Tibial artery (tissue), 4 donors: ENCODE measurements around the gene GNB1L.

Experiments
- DNase-seq, 2 donors: peaks; one replicate each; pipeline ENCODE4 v3.0.0-alpha.2; 2019
- H3K27ac ChIP-seq, 2 donors: fragments of 200-600 bp; sonication (generic) in 1 of 2; 1 replicate in 1 of 2; 2 replicates in 1 of 2; pipeline ENCODE4 v1.5.1; 2018 to 2019; ENCODE audit warnings: mild to moderate bottlenecking in 1 of 2
- H3K27me3 ChIP-seq, 2 donors: fragments of 200-600 bp; sonication (generic) in 1 of 2; one replicate each; pipeline versions ENCODE4 v1.5.1 to v1.6.0; 2016 to 2019
- H3K36me3 ChIP-seq, 3 donors: fragments of 200-600 bp; sonication (generic) in 2 of 3; one replicate each; pipeline ENCODE4 v1.5.1; 2016 to 2019; ENCODE audit warnings: mild to moderate bottlenecking in 2 of 3
- H3K4me1 ChIP-seq, 4 donors: fragments of 200-600 bp; sonication (generic) in 2 of 4; 1 replicate in 3 of 4; 2 replicates in 1 of 4; pipeline ENCODE4 v1.5.1; 2016 to 2019
- H3K4me3 ChIP-seq, 2 donors: fragments of 200-600 bp; sonication (generic) in 1 of 2; 1 replicate in 1 of 2; 2 replicates in 1 of 2; pipeline ENCODE4 v1.5.1; 2018 to 2019; ENCODE audit warnings: mild to moderate bottlenecking in 2 of 2
- H3K9me3 ChIP-seq, 3 donors: fragments of 200-600 bp; sonication (generic) in 1 of 3; one replicate each; pipeline ENCODE4 v1.5.1; 2016 to 2019
- CTCF ChIP-seq, 2 experiments: fragments of 200-600 bp in 1 of 2; fragments of 450-650 bp in 1 of 2; IDR thresholded peaks; one replicate each; pipeline ENCODE4 v1.5.1; 2017 to 2019; ENCODE audit warnings: antibody characterized with exemption in 2 of 2, mild to moderate bottlenecking in 1 of 2, moderate library complexity in 1 of 2
- intact Hi-C: fragments of 100-400 bp; cut with DNase I; formaldehyde crosslinking; loops from one replicate; pipeline ENCODE4 v1.15.0; 2023; ENCODE audit warnings: low total_unique reads

The GNB1L gene

GRCh38 chr22:19740586-19740985 is 114.1 kb downstream of the GNB1L start:
- H3K36me3 ChIP-seq, result no peaks in the 10 kb centered on the region
- peaks cover 0 to 34% of the 10 kb centered on the region in 2 donors for H3K27me3 ChIP-seq
- DNase-seq, result no peak
- no peak overlapping the region for H3K4me3 ChIP-seq
- intact Hi-C loops, result no loop called here
- TF ChIP-seq CTCF (IDR thresholded peaks at IDR 0.05), result no peak
- no peaks in the 10 kb centered on the region for H3K4me1 ChIP-seq
- H3K27ac ChIP-seq, result no peak overlapping the region
- no peaks in the 10 kb centered on the region for H3K9me3 ChIP-seq

- Histone ChIP-seq H3K27me3 (peaks cover 0 to 34% of the 10 kb centered on the region in 2 donors), H3K27ac (no peak overlapping the region), H3K36me3 (no peaks in the 10 kb centered on the region), H3K9me3 (no peaks in the 10 kb centered on the region), H3K4me3 (no peak overlapping the region), H3K4me1 (no peaks in the 10 kb centered on the region)
- no peak for DNase-seq
- intact Hi-C loops, result no loop called here
- no peak for TF ChIP-seq CTCF (IDR thresholded peaks at IDR 0.05)
Measured at GRCh38 chr22:19739911-19740449, 114.7 kb downstream of the GNB1L start.

GRCh38 chr22:19739448-19739895 is 115.2 kb downstream of the GNB1L start:
- no peaks in the 10 kb centered on the region for H3K4me1 ChIP-seq
- intact Hi-C loops, result no loop called here
- H3K4me3 ChIP-seq, result no peak overlapping the region
- H3K27me3 ChIP-seq, result peaks cover 0 to 34% of the 10 kb centered on the region in 2 donors
- TF ChIP-seq CTCF (IDR thresholded peaks at IDR 0.05), result no peak
- no peaks in the 10 kb centered on the region for H3K36me3 ChIP-seq
- no peak overlapping the region for H3K27ac ChIP-seq
- no peak for DNase-seq
- H3K9me3 ChIP-seq, result no peaks in the 10 kb centered on the region

GRCh38 chr22:19738664-19739447 is 115.8 kb downstream of the GNB1L start:
- Histone ChIP-seq H3K9me3 (no peaks in the 10 kb centered on the region), H3K4me3 (no peak overlapping the region), H3K27ac (no peak overlapping the region), H3K4me1 (no peaks in the 10 kb centered on the region), H3K36me3 (no peaks in the 10 kb centered on the region), H3K27me3 (peaks cover 0 to 34% of the 10 kb centered on the region in 2 donors)
- DNase-seq, result no peak
- TF ChIP-seq CTCF (IDR thresholded peaks at IDR 0.05), result no peak
- intact Hi-C loops, result no loop called here

- no peak for DNase-seq
- Histone ChIP-seq H3K4me3 (no peak overlapping the region), H3K36me3 (no peaks in the 10 kb centered on the region), H3K9me3 (no peaks in the 10 kb centered on the region), H3K27me3 (peaks cover 0 to 34% of the 10 kb centered on the region in 2 donors), H3K4me1 (no peaks in the 10 kb centered on the region), H3K27ac (no peak overlapping the region)
- intact Hi-C loops, result no loop called here
- no peak for TF ChIP-seq CTCF (IDR thresholded peaks at IDR 0.05)
Measured at GRCh38 chr22:19737846-19738663, 116.6 kb downstream of the GNB1L start.
